GM12872 (cell line): ENCODE results near the gene NOB1.

Experiments used
- CTCF ChIP-seq: IDR thresholded peaks from 3 replicates; pipeline ENCODE4 v1.5.1; 2011; ENCODE audit warnings: low read depth, mild to moderate bottlenecking, low read length, moderate library complexity; ENCODE audit not compliant: insufficient read depth

NOB1 gene

GRCh38 chr16:69787883-69788282, 33.2 kb upstream of the NOB1 start:
- no peak for TF ChIP-seq CTCF

GRCh38 chr16:69784586-69784985, 29.9 kb upstream of the NOB1 start:
- TF ChIP-seq CTCF: no peak

- no peak for TF ChIP-seq CTCF
Observed at GRCh38 chr16:69781118-69781517, 26.4 kb upstream of the NOB1 start.

- no peak for TF ChIP-seq CTCF
Observed at GRCh38 chr16:69779724-69780123, 25.0 kb upstream of the NOB1 start.

- TF ChIP-seq CTCF: no peak
Observed at GRCh38 chr16:69775563-69775962, 20.8 kb upstream of the NOB1 start.

GRCh38 chr16:69773260-69773947, 18.7 kb upstream of the NOB1 start:
- no peak for TF ChIP-seq CTCF

GRCh38 chr16:69771651-69771967, 16.9 kb upstream of the NOB1 start:
- TF ChIP-seq CTCF: no peak

GRCh38 chr16:69769404-69769803, 14.7 kb upstream of the NOB1 start:
- no peak for TF ChIP-seq CTCF
